PC-9 (cell line): ENCODE data around the gene SETBP1. TPM values are rescaled to one million over a fixed set of nuclear protein-coding genes. Genes with fewer than 3 reads are reported as not detected.

ENCODE experiments used
- BruUV-seq: library from RNA; stranded (reverse); fragments of 400-500 nt; replicated peaks from 2 replicates; lab custom pipeline; 2021; lab: Mats Ljungman, UMichigan
- CTCF ChIA-PET: fragments of 300-600 bp; sonication (Branson Sonifier 250); formaldehyde crosslinking; loops from one replicate; lab custom pipeline; 2022; ENCODE audit warnings: antibody characterized with exemption; lab: Charles Lee
- POLR2A ChIA-PET: fragments of 300-600 bp; sonication (Branson Sonifier 250); formaldehyde crosslinking; loops from one replicate; lab custom pipeline; 2022; ENCODE audit warnings: antibody characterized with exemption; ENCODE audit not compliant: unreplicated experiment; lab: Charles Lee
- DNase-seq, 2 experiments: peaks; one replicate each; pipeline versions ENCODE4 v3.0.0 to v3.0.0-alpha.2; 2015 to 2022; ENCODE audit warnings: mixed read lengths in 1 of 2
- H2AFZ ChIP-seq: fragments of 200-600 bp; sonication (generic); 2 replicates; pipeline ENCODE4 v1.8.1; 2017; ENCODE audit warnings: antibody characterized with exemption
- H3F3A ChIP-seq: fragments of 200-600 bp; sonication (generic); 2 replicates; pipeline ENCODE4 v1.8.1; 2017; ENCODE audit warnings: antibody characterized with exemption, mild to moderate bottlenecking, low read depth; ENCODE audit not compliant: insufficient read depth
- H3K27ac ChIP-seq: fragments of 200-600 bp; sonication (generic); 2 replicates; pipeline ENCODE4 v1.6.1; 2016; ENCODE audit warnings: mixed run types
- H3K27me3 ChIP-seq: fragments of 200-600 bp; sonication (generic); 2 replicates; pipeline ENCODE4 v1.6.1; 2016; ENCODE audit warnings: low read depth, mixed run types; ENCODE audit not compliant: insufficient read depth
- H3K36me3 ChIP-seq: fragments of 200-600 bp; sonication (generic); 2 replicates; pipeline ENCODE4 v1.6.1; 2016; ENCODE audit warnings: low read depth, mixed run types
- H3K4me1 ChIP-seq: fragments of 200-600 bp; sonication (generic); replicated peaks from 2 replicates; pipeline ENCODE4 v1.6.1; 2016; ENCODE audit warnings: mixed run types; ENCODE audit not compliant: insufficient read depth
- H3K4me2 ChIP-seq: fragments of 200-600 bp; sonication (generic); 2 replicates; pipeline ENCODE4 v1.6.1; 2017; ENCODE audit warnings: mixed run types
- H3K4me3 ChIP-seq: fragments of 200-600 bp; sonication (generic); 2 replicates; pipeline ENCODE4 v1.6.1; 2016; ENCODE audit warnings: mixed run types
- H3K79me2 ChIP-seq: fragments of 200-600 bp; sonication (generic); 2 replicates; pipeline ENCODE4 v1.6.1; 2017; ENCODE audit warnings: low read depth, mixed run types
- H3K9me2 ChIP-seq: fragments of 200-600 bp; sonication (generic); 2 replicates; pipeline ENCODE4 v1.8.1; 2017; ENCODE audit warnings: mild to moderate bottlenecking; ENCODE audit not compliant: insufficient read depth
- H3K9me3 ChIP-seq: fragments of 200-600 bp; sonication (generic); 2 replicates; pipeline ENCODE4 v1.8.1; 2016; ENCODE audit warnings: low read depth; ENCODE audit not compliant: insufficient read depth
- H4K20me1 ChIP-seq: fragments of 200-600 bp; sonication (generic); 2 replicates; pipeline ENCODE4 v1.8.1; 2017; ENCODE audit not compliant: insufficient read depth
- CTCF ChIP-seq: fragments of 200-600 bp; sonication (generic); conservative IDR thresholded peaks from 2 replicates; pipeline ENCODE4 v1.6.1; 2017; ENCODE audit warnings: mixed run types, antibody characterized with exemption, mild to moderate bottlenecking, moderate library complexity
- EZH2 ChIP-seq: fragments of 200-600 bp; sonication (generic); IDR thresholded peaks from 2 replicates; pipeline ENCODE4 v1.8.0; 2017; ENCODE audit warnings: antibody characterized with exemption, low read depth
- intact Hi-C: fragments of 100-400 bp; cut with micrococcal nuclease; formaldehyde crosslinking; loops from one replicate; pipeline ENCODE4 v1.10.0; 2022; ENCODE audit not compliant: unreplicated experiment
- total RNA-seq: library from RNA; stranded (reverse); gene quantifications from 2 replicates; pipeline ENCODE4 v1.2.3, GENCODE V29; 2021

The SETBP1 gene
- total RNA-seq, 1 experiment from 2014 or later, result 9.0 TPM

- no TSS peak for BruUV-seq
- no peak for TF ChIP-seq EZH2
- no peak for TF ChIP-seq CTCF
These were observed 299.1 kb downstream of the SETBP1 start for GRCh38 chr18:44979748-44980147.

GRCh38 chr18:44981121-44981520, 300.4 kb downstream of the SETBP1 start:
- ChIA-PET POLR2A (no interaction called here), CTCF (no interaction called here)
- Histone ChIP-seq H2AFZ (no peak overlapping the region), H3K9me2 (no peaks in the 10 kb centered on the region), H3F3A (no peaks in the 10 kb centered on the region), H3K4me1 (no peaks in the 10 kb centered on the region), H3K4me2 (no peak overlapping the region), H4K20me1 (no peaks in the 10 kb centered on the region), H3K36me3 (no peaks in the 10 kb centered on the region), H3K9me3 (no peaks in the 10 kb centered on the region), H3K79me2 (no peaks in the 10 kb centered on the region), H3K4me3 (no peak overlapping the region), H3K27ac (no peak overlapping the region), H3K27me3 (no peaks in the 10 kb centered on the region)
- TF ChIP-seq CTCF, result no peak
- TF ChIP-seq EZH2, result no peak
- no peak for DNase-seq
- intact Hi-C loops, result no loop called here
- no TSS peak for BruUV-seq

More at GRCh38 chr18:44979748-44980147, 299.1 kb downstream of the SETBP1 start:
- POLR2A ChIA-PET, result no interaction called here
- no peak for DNase-seq
- Histone ChIP-seq H3K4me2 (no peak overlapping the region), H3K27ac (no peak overlapping the region), H3K79me2 (no peaks in the 10 kb centered on the region), H4K20me1 (no peaks in the 10 kb centered on the region), H3K27me3 (no peaks in the 10 kb centered on the region), H3K4me3 (no peak overlapping the region), H2AFZ (no peak overlapping the region), H3K9me2 (no peaks in the 10 kb centered on the region), H3F3A (no peaks in the 10 kb centered on the region), H3K9me3 (no peaks in the 10 kb centered on the region), H3K36me3 (no peaks in the 10 kb centered on the region), H3K4me1 (no peaks in the 10 kb centered on the region)
- CTCF ChIA-PET, result no interaction called here
- intact Hi-C loops, result no loop called here

DNA sequence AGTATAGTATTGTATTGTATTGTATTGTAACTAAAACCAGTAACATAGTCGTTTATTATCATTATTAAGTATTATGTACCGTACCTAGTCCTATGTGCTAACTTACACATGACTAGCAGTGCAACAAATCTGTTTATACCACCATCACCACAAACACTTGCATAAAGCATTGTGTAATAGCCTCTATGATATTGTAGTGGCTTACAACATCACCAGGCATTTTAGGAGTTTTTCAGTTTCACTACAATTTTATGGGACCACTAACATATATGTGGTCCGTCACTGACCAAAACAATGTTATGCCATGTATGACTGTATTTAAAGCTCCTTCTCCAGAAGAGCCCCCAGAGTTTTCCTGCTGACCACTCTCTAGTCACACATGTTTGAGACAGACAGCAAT, 306.2 kb downstream of the SETBP1 start:
- H4K20me1 ChIP-seq, result no peaks in the 10 kb centered on the region; the same call in 1 of the 2 replicates
- POLR2A ChIA-PET, result no interaction called here
- no peaks in the 10 kb centered on the region for H3F3A ChIP-seq
- no peaks in the 10 kb centered on the region for H3K79me2 ChIP-seq
- H3K9me3 ChIP-seq, result no peaks in the 10 kb centered on the region; the same call in 1 of the 2 replicates
- no peak overlapping the region for H2AFZ ChIP-seq
- CTCF ChIA-PET, result no interaction called here
- BruUV-seq, result no TSS peak
- intact Hi-C loops, result no loop called here
- no peak for DNase-seq
- H3K27ac ChIP-seq, result no peak overlapping the region
- H3K4me3 ChIP-seq, result no peak overlapping the region
- no peaks in the 10 kb centered on the region for H3K36me3 ChIP-seq
- no peak overlapping the region for H3K4me2 ChIP-seq
- H3K9me2 ChIP-seq, result no peaks in the 10 kb centered on the region
- H3K4me1 ChIP-seq, result no peaks in the 10 kb centered on the region
- no peaks in the 10 kb centered on the region for H3K27me3 ChIP-seq
- TF ChIP-seq CTCF (no peak), EZH2 (no peak)
